Hematopoietic multipotent progenitor cell treated with erythropoietin and hydrocortisone succinate and interleukin-3 and kit ligand, for 8 days (in vitro differentiated cells): Measurements from ENCODE around the gene HTD2.
A peak's percentile ranks its signal among the peaks of the same experiment; 100 is the strongest.

Experiments
- DNase-seq: peaks from one replicate; pipeline ENCODE4 v3.0.0-alpha.2; 2015

The HTD2 gene

GRCh38 chr3:58359621-58360020 is 53.3 kb downstream of the HTD2 start:
- no peak for DNase-seq

- no peak for DNase-seq
Measured at GRCh38 chr3:58361866-58362265, 55.5 kb downstream of the HTD2 start.

- peak; percentile 74 for DNase-seq
Measured at GRCh38 chr3:58366699-58367098, 60.4 kb downstream of the HTD2 start.

DNA sequence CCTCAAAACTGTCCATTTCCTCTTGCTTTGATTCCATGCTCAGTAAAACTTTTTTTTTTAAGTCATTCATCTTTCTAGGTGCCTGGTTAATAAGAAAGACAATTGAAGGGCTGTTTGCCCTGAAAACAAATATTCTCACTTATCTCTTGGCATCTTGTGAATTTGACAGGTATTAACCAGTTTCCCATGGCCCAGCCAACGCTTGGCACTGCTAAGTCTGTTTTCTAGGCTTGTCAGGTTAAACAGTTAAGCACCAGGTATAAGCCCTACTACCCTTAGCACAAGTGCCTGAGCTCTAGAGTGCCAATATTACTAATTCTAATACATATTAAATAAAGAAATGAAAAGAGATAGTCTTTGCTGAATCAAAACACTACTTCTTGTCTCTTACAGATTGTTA is 62.7 kb downstream of the HTD2 start:
- DNase-seq, result no peak
